ENCODE data around the gene LSR. TPM values are rescaled to one million over a fixed set of nuclear protein-coding genes. Genes with fewer than 3 reads are reported as not detected.

Gene LSR
- total and polyA plus RNA-seq, 8 donors = 50.6 to 130 (median 61.4) TPM

- TF ChIP-seq, protein P1, sequence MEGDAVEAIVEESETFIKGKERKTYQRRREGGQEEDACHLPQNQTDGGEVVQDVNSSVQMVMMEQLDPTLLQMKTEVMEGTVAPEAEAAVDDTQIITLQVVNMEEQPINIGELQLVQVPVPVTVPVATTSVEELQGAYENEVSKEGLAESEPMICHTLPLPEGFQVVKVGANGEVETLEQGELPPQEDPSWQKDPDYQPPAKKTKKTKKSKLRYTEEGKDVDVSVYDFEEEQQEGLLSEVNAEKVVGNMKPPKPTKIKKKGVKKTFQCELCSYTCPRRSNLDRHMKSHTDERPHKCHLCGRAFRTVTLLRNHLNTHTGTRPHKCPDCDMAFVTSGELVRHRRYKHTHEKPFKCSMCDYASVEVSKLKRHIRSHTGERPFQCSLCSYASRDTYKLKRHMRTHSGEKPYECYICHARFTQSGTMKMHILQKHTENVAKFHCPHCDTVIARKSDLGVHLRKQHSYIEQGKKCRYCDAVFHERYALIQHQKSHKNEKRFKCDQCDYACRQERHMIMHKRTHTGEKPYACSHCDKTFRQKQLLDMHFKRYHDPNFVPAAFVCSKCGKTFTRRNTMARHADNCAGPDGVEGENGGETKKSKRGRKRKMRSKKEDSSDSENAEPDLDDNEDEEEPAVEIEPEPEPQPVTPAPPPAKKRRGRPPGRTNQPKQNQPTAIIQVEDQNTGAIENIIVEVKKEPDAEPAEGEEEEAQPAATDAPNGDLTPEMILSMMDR (IDR thresholded peaks at IDR 0.05) = no peak
- no peak overlapping the region for H3K4me3 ChIP-seq
- DNase-seq (peak in 2 of 4 donors; percentile 27 to 43), ATAC-seq (no peak)
- H3K36me3 ChIP-seq = peaks cover 0 to 7% of the 10 kb centered on the region in 2 donors
- peaks cover 0 to 5% of the 10 kb centered on the region in 2 donors for H3K4me1 ChIP-seq
- no peaks in the 10 kb centered on the region for H3K27me3 ChIP-seq
- H3K9me3 ChIP-seq = no peaks in the 10 kb centered on the region
- intact Hi-C loops (cut with DNase I) = no loop called here
- H3K27ac ChIP-seq = no peak overlapping the region
These were observed 8.3 kb downstream of the LSR start for GRCh38 chr19:35257113-35257461.

DNA sequence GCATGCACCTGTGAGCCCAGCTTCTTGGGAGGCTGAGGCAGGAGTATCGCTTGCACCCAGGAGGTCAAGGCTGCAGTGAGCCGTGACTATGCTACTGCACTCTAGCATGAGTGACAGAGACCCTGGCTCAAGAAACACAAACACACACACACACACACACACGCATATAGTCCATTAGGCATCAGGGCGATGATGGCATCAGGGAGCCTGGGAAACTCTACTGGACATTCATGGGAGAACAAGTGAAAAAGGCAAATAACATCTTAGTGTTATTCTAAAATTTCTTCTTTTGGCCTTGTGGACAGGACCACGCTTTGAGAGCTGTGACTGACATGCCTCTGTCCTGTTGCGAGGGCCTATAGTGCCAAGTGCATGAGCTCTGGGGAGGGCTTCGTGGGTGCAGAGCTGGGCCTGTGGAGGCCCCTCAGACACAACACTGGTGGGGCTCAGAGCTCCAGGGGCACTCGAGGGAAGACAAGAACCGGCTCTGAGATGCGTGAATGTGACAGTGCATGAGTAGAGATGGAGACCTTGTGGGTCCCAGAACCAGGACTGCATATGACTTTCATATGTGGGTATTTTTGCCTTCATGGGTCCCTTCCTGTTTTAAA lies 12.0 kb downstream of the LSR start:
- ATAC-seq (no peak), DNase-seq (peak in 2 of 4 donors; percentile 8 to 21)
- intact Hi-C loops (cut with DNase I) = no loop called here
- H3K9me3 ChIP-seq = no peaks in the 10 kb centered on the region
- peaks cover 6 to 18% of the 10 kb centered on the region in 2 donors for H3K4me1 ChIP-seq
- H3K4me3 ChIP-seq = no peak overlapping the region
- peaks cover 0 to 7% of the 10 kb centered on the region in 2 donors for H3K36me3 ChIP-seq
- TF ChIP-seq, protein P1 (IDR thresholded peaks at IDR 0.05) = no peak
- H3K27ac ChIP-seq = no peak overlapping the region
- no peaks in the 10 kb centered on the region for H3K27me3 ChIP-seq

DNA sequence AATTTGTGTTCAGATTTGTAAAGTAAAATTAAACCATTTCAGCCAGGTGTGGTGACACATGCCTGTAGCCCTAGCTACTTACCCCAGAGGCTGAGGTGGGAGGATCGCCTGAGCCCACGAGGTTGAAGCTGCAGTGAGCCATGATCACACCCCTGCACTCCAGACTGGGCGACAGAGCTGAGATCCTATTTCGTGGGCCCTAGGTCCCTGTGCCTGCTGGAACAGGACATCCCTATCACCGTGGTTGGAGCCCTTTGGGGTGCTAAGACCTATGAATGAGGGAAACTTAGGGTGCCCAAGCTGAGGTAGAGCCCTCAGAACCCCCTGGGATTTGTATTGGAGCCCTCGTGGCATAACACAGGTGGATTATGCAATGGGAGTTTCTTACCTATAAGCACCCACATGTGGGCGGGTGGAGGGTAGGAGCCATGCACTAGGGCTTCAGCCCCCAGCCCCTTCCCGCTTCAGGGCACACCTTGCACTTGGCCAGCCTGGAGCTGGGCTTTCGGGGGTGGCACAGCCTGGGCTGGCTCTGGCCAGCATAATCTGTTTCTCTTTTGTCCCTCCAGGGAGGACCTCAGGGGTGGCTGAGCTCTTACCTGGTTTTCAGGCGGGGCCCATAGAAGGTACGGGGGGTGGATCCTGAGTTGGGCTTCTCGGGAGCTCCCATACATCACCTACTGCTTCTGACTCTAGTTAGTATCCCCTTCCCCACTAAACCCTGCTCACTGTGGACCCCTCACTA lies 12.7 kb downstream of the LSR start:
- DNase-seq = peak in 2 of 4 donors; percentile 20 to 50
- H3K9me3 ChIP-seq = no peaks in the 10 kb centered on the region
- ATAC-seq = no peak
- peaks cover 0 to 7% of the 10 kb centered on the region in 2 donors for H3K36me3 ChIP-seq
- no peaks in the 10 kb centered on the region for H3K27me3 ChIP-seq
- intact Hi-C loops (cut with DNase I) = no loop called here
- H3K27ac ChIP-seq = no peak overlapping the region
- H3K4me1 ChIP-seq = peaks cover 7 to 25% of the 10 kb centered on the region in 2 donors
- TF ChIP-seq, protein P1 (IDR thresholded peaks at IDR 0.05) = no peak
- H3K4me3 ChIP-seq = no peak overlapping the region

DNA sequence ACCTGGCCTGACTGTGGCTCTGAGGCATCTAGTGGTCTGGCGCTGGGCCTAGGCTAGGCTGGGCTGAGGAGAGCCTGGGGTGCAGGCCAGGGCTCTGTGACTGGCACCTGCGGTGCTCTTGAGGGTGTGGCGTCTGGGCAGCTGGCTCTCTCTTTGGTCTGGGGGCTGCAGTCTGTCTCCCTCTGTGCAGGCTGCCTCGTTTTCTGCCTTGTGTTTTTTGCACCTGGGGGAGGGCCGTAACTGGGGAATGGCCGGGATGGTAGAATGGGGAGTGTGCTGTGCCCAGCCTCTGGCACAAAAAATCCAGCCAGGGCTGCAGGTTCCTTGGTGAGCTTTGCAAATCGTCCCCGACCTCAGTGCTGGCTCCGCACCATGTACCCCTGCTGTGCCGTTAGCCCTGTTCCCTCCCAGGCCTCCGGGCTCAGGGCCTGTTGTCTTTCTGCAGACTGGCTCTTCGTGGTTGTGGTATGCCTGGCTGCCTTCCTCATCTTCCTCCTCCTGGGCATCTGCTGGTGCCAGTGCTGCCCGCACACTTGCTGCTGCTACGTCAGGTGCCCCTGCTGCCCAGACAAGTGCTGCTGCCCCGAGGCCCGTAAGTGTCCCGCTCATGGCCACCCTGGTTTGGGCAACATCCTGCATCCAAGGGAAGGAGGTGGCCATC lies 13.4 kb downstream of the LSR start:
- intact Hi-C loops (cut with DNase I) = no loop called here
- H3K4me3 ChIP-seq = no peak overlapping the region
- no peaks in the 10 kb centered on the region for H3K9me3 ChIP-seq
- H3K27ac ChIP-seq = no peak overlapping the region
- peaks cover 12 to 32% of the 10 kb centered on the region in 2 donors for H3K4me1 ChIP-seq
- ATAC-seq (peak; percentile 22), DNase-seq (peak in 2 of 4 donors; percentile 32 to 67)
- no peaks in the 10 kb centered on the region for H3K27me3 ChIP-seq
- H3K36me3 ChIP-seq = peaks cover 0 to 7% of the 10 kb centered on the region in 2 donors
- TF ChIP-seq, protein P1 (IDR thresholded peaks at IDR 0.05) = no peak
